NB4 (cell line): ENCODE data around the gene EXOC1L.

Experiments used
- CTCF ChIP-seq: IDR thresholded peaks from one replicate; pipeline ENCODE4 v1.5.1; 2012; ENCODE audit warnings: low read depth, low read length
- MAX ChIP-seq: IDR thresholded peaks from 2 replicates; pipeline ENCODE4 v1.6.1; 2011; ENCODE audit warnings: low read depth, low read length
- MYC ChIP-seq: IDR thresholded peaks from 2 replicates; pipeline ENCODE4 v1.6.1; 2011; ENCODE audit warnings: low read depth, low read length
- POLR2A ChIP-seq: IDR thresholded peaks from 2 replicates; pipeline ENCODE4 v1.6.1; 2011; ENCODE audit warnings: mild to moderate bottlenecking; ENCODE audit not compliant: insufficient read length; ENCODE audit errors: extremely low read depth

GRCh38 chr4:55864577-55865223, 45.1 kb downstream of the EXOC1L start:
- TF ChIP-seq CTCF: no peak
- TF ChIP-seq POLR2A: no peak
- no peak for TF ChIP-seq MYC
- TF ChIP-seq MAX: no peak
